CD4-positive, alpha-beta T cell treated with Interleukin-21 for 1 hour (primary cell): ENCODE measurements around the gene SLC22A23.

ENCODE experiments used
- DNase-seq: peaks from one replicate; pipeline ENCODE4 v3.0.0-alpha.2; 2020

The SLC22A23 gene

DNA sequence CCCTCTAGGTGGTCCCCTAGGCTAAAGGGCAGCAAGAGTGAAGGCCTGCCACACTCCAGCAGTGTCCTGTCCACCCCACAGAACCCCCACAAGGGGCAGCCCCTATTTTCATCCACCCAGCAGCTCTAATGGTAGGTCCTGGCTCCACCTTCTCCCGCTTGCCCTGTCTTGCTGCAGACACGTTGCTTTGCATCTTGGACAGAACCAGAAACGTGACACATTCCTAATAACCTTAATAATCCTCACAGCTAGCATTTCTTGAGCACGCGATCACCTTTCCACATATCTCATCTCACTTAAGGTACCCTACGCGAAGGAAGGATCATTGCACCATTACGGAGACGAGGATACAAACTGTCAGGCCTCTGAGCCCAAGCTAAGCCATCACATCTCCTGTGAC is 11.7 kb upstream of the SLC22A23 start:
- DNase-seq = no peak

DNA sequence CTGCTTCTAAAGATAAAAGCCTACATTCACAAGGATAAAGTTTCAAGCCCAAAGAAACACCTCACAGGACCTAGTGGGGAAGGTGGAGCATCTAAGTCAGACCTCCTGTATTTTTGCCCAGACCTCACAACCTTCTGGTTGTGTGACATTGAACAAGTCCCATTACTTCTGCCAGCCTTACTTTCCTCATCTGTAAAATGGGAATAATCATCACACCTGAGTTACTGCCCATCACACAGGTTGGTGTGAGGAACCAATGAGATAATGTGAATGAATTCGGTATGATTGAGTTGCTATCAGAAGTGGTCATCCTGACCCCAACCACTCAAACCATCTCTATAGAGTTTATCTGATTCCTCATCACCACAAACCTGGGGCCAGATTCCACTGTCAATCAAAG is 11.1 kb upstream of the SLC22A23 start:
- DNase-seq = no peak

- no peak for DNase-seq
These were observed 9.8 kb upstream of the SLC22A23 start for GRCh38 chr6:3466488-3467219.

- DNase-seq = no peak
These were observed 3.4 kb upstream of the SLC22A23 start for GRCh38 chr6:3460253-3460652.

- DNase-seq = no peak
These were observed 2.0 kb upstream of the SLC22A23 start for GRCh38 chr6:3458706-3459421.

DNA sequence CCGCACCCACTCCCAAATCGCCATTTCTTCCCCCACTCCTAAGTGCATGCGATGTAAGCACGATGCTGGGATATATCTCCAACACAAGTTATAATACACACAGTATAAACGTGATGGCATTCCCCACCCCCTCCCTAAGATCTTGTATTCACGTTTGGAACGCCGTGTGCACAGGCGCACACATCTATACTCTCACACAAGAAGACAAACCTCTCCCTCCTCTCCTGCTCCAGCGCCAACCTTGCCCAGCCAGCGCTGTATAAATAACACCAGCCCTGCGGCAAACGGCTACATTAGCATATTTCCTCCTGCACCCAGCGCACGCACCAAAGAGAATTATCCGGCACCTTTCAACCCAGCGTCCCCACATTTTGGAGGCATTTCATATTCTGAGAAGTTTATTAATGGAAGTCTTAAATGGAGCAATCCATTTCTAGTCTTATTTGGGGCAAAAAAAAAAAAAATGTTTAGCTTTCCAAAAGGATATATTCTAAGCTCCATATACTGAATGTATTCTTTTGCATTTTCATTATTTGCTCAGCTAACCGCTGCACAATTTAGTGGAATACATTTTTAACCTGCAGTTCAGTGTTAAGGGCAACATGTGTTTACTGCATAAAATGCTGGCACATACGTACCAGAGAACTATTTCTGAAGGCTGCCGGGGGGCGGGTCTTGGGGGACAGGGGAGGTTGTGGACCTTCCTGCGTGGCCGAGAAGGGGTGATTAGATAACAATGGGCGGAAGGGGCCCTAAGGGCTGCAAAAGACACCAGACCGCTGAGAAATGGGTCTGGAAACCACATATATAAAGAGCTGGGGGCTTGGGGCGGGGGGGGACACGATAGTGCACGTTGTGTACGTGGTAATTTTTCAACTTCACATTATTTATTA is 1.1 kb upstream of the SLC22A23 start:
- no peak for DNase-seq

GRCh38 chr6:3456395-3456897 is 404 bp downstream of the SLC22A23 start:
- no peak for DNase-seq

- no peak for DNase-seq
These were observed 1.1 kb downstream of the SLC22A23 start for GRCh38 chr6:3455569-3456394.

DNA sequence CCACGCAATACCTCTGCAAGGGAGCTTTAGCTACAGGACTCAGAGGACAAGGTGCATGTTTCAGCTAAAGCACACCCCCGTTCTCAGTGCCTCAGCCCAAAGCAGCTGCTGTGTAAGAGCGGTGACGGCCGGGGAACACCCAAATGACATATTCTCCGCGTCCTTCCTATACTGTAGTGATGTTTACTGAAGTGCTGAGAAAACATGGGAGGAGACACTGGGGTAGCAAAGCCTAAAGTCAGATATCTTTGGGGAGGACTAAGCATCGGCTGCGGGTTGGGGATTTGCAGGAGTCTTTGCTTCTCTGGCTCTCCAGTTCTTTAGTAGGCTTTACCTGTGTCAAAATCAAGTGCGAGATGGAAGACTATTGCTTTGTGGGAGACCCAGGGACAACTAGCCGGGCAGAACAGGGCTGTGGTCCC is 1.7 kb downstream of the SLC22A23 start:
- DNase-seq = peak; percentile 55

- DNase-seq = no peak
These were observed 2.4 kb downstream of the SLC22A23 start for GRCh38 chr6:3454273-3455010.

GRCh38 chr6:3453413-3454272 is 3.2 kb downstream of the SLC22A23 start:
- no peak for DNase-seq

GRCh38 chr6:3451498-3451897 is 5.4 kb downstream of the SLC22A23 start:
- no peak for DNase-seq

GRCh38 chr6:3450888-3451287 is 6.0 kb downstream of the SLC22A23 start:
- no peak for DNase-seq

GRCh38 chr6:3449750-3450305 is 7.0 kb downstream of the SLC22A23 start:
- no peak for DNase-seq

GRCh38 chr6:3449321-3449720 is 7.5 kb downstream of the SLC22A23 start:
- DNase-seq = no peak

DNA sequence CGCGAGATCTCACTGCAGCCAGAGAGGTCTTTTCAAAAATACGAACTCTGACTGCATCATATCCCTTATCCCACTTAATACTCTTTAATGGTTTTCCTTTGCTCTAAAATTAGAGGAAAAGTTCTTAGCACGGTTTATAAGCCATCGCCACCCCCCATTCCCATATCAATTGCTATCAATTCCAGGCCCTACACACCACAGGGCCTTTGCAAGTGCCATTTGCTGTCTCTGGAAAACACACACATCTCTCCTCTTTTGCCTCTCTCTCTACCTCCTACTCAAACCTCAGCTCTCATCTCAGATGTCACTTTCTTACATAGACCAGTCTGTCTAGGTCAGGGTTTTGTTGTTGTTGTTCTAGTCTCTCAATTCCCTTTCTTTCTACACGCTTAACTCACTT is 9.8 kb downstream of the SLC22A23 start:
- DNase-seq = no peak

DNA sequence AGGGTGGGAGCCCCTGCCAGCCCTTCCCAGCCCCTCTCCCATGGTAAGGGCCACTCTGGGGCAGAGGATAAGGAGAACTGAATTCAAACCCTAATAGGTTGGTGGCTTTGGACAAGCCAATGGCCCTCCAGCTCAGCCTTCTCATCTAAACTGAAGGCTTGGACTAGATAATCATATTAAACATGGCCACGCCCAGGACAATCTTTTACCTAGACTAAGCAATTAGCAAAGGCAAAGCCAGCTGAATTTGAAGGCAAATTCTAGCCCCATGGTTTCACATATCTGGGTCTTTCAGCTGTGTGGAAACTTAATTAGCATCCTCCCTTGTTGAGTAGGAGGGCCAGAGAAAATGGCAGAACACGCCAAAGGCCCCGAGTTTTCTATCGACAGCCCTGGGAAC is 10.7 kb downstream of the SLC22A23 start:
- no peak for DNase-seq

DNA sequence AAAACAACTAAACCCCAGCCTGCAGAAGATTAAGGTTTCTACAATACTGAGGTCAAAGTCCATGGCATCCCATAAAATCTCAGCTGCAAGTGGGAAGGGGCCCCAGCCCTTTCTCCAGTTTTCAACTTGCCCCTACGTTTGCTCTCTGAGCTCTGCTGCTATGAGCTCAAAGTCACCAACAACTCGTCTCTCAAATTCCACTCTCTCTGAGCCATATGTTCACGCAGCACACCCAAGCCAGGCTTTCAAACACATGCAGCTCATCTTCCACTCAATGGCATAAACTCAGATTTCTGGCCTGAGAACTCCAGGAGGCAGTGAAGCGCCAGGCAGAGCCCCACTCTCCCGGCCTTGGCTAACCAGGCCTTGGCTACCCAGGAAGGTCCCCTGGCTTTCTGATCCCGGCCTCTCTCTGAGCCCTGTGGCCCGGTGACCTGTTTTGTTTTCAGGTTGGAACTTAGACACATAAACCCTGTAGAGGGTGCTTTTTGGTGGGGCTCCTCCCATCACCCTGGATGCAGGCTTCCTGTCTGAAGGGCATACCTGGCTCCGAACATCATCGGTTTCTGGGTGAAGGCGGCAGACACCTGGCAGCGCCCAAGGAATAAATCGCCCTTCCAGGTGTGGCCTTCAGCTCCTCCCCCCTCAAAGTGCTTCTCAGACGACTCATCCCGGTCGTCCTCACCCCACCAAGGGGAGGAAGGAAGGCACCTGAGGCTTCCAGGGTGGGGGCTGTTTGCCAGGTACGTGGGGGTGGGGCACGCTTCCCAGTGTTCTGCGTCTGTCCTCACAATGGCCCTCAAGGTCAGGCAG is 12.4 kb downstream of the SLC22A23 start:
- DNase-seq = no peak

DNA sequence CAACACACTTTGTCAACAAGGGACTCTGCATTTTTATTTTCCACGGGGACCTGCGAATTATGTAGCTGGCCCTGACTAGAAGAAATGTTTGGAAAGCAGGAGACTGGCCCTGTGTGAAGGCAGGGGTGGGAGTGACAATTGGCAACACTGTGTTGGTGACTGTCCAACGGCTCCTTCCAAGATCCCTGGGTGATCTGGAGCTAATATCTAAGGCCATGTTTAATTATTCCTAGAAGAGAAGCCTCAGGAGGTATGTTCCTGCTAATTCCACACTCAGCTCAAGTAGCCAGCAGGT is 13.7 kb downstream of the SLC22A23 start:
- no peak for DNase-seq
